Measurements from ENCODE around the gene PTPRA.

Gene PTPRA

DNA sequence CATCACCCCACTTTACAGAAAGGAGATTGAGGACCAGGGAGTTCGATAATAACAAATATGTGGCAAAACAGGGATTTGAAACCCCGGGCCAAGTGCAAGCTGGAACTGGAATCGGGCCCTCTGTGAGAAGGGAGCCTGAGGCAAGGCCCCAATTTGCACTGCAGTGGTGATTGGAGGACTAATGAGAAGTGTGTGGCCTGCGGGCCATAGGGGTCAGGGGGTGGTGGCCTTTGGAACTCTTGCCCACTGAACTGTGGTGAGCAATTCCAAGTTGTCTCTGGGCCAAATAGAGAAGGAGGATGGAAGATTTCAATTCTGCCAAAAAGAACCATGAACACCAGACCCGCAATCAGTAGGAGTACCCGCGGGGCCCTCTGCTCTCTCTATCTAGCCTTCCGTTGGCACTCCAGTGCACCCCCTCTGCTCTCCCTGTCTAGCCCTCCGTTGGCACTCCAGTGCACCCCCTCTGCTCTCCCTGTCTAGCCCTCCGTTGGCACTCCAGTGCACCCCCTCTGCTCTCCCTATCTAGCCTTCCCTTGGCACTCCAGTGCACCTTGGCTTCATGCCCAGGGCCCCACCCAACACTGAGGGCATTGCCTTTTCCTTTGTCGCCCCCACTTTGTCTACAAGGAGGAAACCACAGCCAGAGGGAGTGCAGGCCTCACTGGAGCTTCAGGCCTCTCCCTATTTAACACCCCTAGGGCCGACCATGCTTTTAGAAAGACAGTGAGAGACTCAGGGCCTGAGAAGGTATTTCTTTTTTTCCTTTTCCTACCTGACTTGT, 6.0 kb upstream of the PTPRA start:
- Histone ChIP-seq H3K4me1 (ENCODE audit: insufficient read depth, low read length) (peaks cover 11% of the 10 kb centered on the region; the same call in 1 of the 2 replicates), H3K9ac (ENCODE audit: low read depth, low read length) (no peak overlapping the region), H3K36me3 (ENCODE audit: insufficient read depth, low read length) (no peaks in the 10 kb centered on the region; the same call in 1 of the 2 replicates), H3K9me3 (ENCODE audit: control insufficient read depth, insufficient read depth, low read length) (no peaks in the 10 kb centered on the region)

DNA sequence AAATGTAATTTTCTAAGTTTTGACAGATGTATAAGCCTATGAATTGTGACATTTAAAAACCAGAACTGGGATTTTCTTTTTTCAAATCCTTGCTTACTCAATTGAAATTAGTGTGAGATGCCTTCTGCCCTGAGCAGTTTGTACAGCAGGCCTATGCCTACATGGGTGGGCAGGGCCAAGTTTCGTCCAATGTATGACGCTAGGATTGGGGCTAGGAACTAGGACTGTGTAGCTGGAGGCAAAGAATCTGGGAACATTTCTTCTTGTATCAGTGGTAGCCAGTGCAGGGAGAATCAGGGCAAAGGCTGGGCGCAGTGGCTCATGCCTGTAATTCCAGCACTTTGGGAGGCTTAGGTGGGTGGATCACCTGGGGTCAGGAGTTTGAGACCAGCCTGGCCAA, 3.9 kb upstream of the PTPRA start:
- H3K4me1 ChIP-seq (ENCODE audit: insufficient read depth, low read length): peaks cover 11% of the 10 kb centered on the region; the same call in 1 of the 2 replicates
- no peaks in the 10 kb centered on the region for H3K9me3 ChIP-seq (ENCODE audit: control insufficient read depth, insufficient read depth, low read length)
- no peaks in the 10 kb centered on the region for H3K36me3 ChIP-seq (ENCODE audit: insufficient read depth, low read length)
- no peak overlapping the region for H3K9ac ChIP-seq (ENCODE audit: low read depth, low read length)

DNA sequence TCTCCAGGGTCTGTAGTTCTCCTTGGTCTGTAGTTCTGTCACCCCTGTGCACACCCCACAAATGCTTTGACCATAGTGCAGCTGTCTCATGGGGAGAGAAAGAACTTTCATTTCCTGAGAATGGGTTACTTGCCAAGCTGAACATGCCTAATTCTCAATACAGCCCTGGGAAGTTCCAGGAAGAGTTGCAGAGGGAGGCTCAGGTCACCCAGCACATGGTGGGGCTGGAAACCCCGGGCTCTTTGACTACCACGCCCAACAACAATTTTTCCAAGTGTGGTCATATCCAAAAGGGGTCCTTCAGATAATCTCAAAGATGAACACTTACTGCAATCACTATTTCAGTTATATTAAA, 2.2 kb upstream of the PTPRA start:
- Histone ChIP-seq H3K36me3 (ENCODE audit: insufficient read depth, low read length) (no peaks in the 10 kb centered on the region), H3K4me1 (ENCODE audit: insufficient read depth, low read length) (peaks cover 11% of the 10 kb centered on the region; the same call in 1 of the 2 replicates), H3K9ac (ENCODE audit: low read depth, low read length) (no peak overlapping the region), H3K9me3 (ENCODE audit: control insufficient read depth, insufficient read depth, low read length) (no peaks in the 10 kb centered on the region)

DNA sequence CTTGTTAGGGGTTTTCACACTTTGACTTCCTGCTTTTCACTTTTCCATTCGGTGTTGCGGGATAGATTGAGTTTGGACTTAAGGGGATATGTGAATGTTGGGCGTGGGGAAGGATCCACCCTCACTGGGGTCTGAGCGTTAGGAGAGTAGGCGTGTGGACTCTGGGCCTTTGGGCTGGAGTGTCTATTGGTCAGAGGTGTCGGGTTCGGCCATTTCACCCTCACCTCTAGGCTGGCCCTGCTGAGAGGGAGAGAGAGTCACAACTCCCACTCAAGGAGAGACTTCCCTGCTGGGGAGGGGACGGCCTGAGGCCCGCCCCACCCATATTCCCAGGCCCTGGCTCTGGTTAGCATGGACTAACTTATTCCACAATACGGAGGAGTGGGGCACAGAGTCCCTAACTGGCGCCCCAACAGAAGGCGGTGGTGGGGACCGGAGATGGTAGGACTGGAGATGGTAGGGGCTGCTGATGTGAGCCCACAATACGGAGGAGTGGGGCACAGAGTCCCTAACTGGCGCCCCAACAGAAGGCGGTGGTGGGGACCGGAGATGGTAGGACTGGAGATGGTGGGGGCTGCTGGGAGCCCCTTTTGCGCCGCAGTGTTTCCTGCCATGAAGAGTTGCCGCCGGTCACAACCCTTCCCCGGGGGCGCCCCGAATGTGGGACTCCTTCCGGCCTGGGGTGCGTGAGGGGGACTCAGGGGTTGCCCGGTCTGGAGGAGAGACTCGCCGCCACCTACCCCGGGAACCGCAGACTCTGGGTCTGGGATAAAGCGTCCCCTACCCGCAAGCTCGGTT, 1.4 kb upstream of the PTPRA start:
- peaks cover 11% of the 10 kb centered on the region; the same call in 1 of the 2 replicates for H3K4me1 ChIP-seq (ENCODE audit: insufficient read depth, low read length)
- peak overlapping the region; percentile 96 for H3K9ac ChIP-seq (ENCODE audit: low read depth, low read length)
- H3K9me3 ChIP-seq (ENCODE audit: control insufficient read depth, insufficient read depth, low read length): no peaks in the 10 kb centered on the region
- H3K36me3 ChIP-seq (ENCODE audit: insufficient read depth, low read length): no peaks in the 10 kb centered on the region

DNA sequence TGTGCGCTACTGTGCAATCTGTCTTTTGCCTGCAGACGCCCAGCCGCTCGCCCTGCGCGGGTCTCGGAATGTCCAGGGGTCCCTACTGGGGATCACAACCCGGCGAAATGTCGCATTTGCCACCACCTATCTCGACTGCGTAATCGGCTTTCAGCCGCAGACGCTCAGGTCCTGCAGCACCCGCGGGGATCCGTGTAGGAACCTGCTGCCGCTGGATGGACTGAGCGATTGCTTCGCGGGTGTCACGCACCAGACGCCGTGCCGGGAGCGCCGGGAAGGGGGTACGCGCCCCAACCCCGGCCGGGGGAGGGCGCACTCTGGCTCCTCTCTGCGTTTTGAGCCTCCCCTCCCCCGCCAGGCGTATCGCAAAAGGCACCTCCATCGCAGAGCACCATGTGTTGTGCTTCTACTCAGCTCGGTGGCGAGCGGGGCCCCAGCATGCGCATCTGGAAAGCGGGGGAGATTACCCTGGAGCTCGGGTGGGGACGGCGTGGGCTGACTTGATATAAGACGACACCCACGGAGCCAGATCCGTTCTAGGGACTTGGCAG, 747 bp upstream of the PTPRA start:
- peaks cover 11% of the 10 kb centered on the region; the same call in 1 of the 2 replicates for H3K4me1 ChIP-seq (ENCODE audit: insufficient read depth, low read length)
- H3K9ac ChIP-seq (ENCODE audit: low read depth, low read length): peak overlapping the region; percentile 96
- H3K9me3 ChIP-seq (ENCODE audit: control insufficient read depth, insufficient read depth, low read length): no peaks in the 10 kb centered on the region
- no peaks in the 10 kb centered on the region for H3K36me3 ChIP-seq (ENCODE audit: insufficient read depth, low read length)

DNA sequence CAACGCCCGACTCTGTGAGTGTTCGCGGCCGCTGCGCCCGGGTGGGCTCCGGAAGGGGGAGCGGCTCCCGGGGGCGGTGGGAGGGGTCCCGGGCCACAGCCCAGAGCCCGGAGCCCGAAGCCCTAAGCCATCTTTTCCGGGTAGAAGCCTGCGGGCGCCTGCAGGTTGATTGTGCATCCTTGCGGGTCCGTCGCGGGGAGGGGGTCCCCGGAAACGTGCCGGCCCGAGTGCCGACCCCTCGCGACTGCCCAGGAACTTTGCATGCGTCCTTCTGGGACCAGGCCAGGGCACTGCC, 413 bp downstream of the PTPRA start:
- Histone ChIP-seq H3K9me3 (ENCODE audit: control insufficient read depth, insufficient read depth, low read length) (no peaks in the 10 kb centered on the region), H3K36me3 (ENCODE audit: insufficient read depth, low read length) (no peaks in the 10 kb centered on the region), H3K4me1 (ENCODE audit: insufficient read depth, low read length) (peaks cover 11% of the 10 kb centered on the region; the same call in 1 of the 2 replicates), H3K9ac (ENCODE audit: low read depth, low read length) (peak overlapping the region; percentile 96)

DNA sequence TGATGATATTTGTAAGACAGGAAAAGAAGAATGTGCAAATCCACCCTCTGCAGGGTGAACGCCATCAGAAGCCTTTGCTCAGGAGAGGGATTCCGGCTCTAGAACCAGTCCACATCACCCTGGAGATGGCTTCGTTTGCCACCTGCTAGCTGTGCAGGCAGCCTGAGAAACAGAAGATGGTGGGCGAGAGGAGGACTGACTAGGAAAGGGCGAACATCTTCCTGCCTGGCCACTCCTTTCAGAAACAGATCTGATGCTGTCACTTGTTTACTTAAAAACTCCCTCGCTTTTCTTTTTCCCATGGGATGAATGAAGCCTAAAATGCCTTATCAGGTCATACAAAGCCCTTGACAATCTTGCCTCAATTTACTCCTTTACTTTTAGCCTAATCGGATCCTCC, 1.2 kb downstream of the PTPRA start:
- H3K9ac ChIP-seq (ENCODE audit: low read depth, low read length): peak overlapping the region; percentile 96

DNA sequence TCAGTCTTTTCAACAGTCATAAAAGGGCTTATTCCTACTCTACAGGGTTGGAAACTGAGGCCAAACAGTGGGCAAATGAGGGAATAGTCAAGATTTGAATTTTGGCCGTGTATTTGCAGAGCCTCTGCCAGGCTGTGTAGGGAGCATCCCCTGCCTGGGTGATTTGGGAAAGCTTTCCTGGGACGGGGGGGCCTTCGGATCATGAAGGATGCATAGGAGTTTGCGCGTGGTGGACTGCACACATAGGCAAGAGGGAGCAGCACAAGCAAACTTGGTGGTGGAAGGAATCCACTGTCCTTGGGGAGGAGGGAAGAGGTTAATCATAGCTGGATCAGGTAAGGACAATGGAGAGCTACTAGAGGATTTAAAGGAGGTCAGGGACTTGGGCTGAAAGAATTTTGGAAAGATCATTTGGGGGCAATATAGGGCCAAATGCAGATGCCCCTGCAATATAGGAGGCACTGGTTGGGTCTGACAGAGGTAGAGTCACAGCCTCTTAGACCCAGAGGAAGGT, 2.5 kb downstream of the PTPRA start:
- peaks cover 6% of the 10 kb centered on the region; the same call in 1 of the 2 replicates for H3K4me1 ChIP-seq (ENCODE audit: insufficient read depth, low read length)
- H3K9ac ChIP-seq (ENCODE audit: low read depth, low read length): no peak overlapping the region
- no peaks in the 10 kb centered on the region for H3K36me3 ChIP-seq (ENCODE audit: insufficient read depth, low read length)
- no peaks in the 10 kb centered on the region for H3K9me3 ChIP-seq (ENCODE audit: control insufficient read depth, insufficient read depth, low read length)

More for the DNA sequence above, 1.2 kb downstream of the PTPRA start:
- Histone ChIP-seq H3K36me3 (ENCODE audit: insufficient read depth, low read length) (no peaks in the 10 kb centered on the region), H3K9me3 (ENCODE audit: control insufficient read depth, insufficient read depth, low read length) (no peaks in the 10 kb centered on the region), H3K4me1 (ENCODE audit: insufficient read depth, low read length) (peaks cover 11% of the 10 kb centered on the region; the same call in 1 of the 2 replicates)

DNA sequence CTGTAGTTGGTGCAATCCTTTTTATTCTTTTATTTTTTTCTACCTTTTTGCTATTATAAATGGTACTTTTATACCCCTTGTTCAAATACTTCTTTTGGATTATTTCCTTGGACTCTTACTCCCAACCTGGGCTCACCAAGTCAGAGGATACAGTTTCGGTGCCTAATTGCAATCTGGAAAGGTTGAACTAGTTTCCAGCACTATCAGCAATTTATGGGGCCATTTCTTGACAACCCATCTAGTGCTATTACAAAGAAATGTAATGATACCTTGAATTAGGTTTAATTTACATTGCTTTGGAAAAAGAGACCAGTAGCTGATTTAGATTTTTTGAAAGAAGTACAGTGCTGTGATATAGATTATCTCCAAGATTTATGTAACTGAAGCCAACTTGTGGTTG, 5.2 kb downstream of the PTPRA start:
- no peaks in the 10 kb centered on the region for H3K36me3 ChIP-seq (ENCODE audit: insufficient read depth, low read length)
- H3K9me3 ChIP-seq (ENCODE audit: control insufficient read depth, insufficient read depth, low read length): no peaks in the 10 kb centered on the region
- no peak overlapping the region for H3K9ac ChIP-seq (ENCODE audit: low read depth, low read length)
- no peaks in the 10 kb centered on the region; the same call in 1 of the 2 replicates for H3K4me1 ChIP-seq (ENCODE audit: insufficient read depth, low read length)

DNA sequence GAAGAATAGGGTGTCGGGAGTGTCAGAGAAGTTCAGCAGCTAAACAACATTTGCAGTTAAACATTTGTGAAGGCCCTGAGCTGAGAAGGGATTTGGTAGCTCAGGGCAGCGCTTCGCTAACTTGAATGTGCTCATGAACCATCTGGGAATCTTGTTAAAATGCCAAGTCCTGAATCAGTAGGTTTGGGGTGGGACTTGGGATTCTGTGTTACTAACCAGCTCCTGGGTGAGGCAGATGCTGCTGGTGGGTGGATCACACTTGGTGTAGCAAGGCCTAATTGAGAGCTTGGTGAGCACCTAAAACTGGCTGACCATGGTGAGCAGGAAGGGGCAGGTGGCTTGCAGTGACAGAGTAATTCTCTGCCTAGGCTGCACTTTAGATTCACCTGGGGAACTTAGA, 5.9 kb downstream of the PTPRA start:
- no peaks in the 10 kb centered on the region for H3K9me3 ChIP-seq (ENCODE audit: control insufficient read depth, insufficient read depth, low read length)
- H3K9ac ChIP-seq (ENCODE audit: low read depth, low read length): no peak overlapping the region
- no peaks in the 10 kb centered on the region; the same call in 1 of the 2 replicates for H3K4me1 ChIP-seq (ENCODE audit: insufficient read depth, low read length)
- no peaks in the 10 kb centered on the region for H3K36me3 ChIP-seq (ENCODE audit: insufficient read depth, low read length)

DNA sequence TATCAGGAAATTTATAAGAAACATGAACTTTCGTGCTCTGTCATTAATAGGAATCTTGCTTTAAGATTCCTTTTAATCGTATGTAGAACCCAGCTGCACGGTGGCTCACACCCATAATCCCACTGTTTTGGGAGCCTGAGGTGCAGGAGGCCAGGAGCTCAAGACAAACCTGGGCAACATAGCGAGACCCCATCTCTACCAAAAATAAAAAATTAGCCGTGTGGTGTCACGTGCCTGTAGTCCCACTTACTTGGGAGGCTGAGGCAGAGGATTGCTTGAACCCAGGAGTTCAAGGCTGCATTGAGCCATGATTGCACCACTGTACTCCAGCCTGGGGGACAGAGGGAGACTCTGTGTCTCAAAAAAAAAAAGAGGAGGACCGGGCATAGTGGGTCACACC, 7.4 kb downstream of the PTPRA start:
- no peaks in the 10 kb centered on the region for H3K9me3 ChIP-seq (ENCODE audit: control insufficient read depth, insufficient read depth, low read length)
- no peak overlapping the region for H3K9ac ChIP-seq (ENCODE audit: low read depth, low read length)
- no peaks in the 10 kb centered on the region for H3K4me1 ChIP-seq (ENCODE audit: insufficient read depth, low read length)
- no peaks in the 10 kb centered on the region for H3K36me3 ChIP-seq (ENCODE audit: insufficient read depth, low read length)

DNA sequence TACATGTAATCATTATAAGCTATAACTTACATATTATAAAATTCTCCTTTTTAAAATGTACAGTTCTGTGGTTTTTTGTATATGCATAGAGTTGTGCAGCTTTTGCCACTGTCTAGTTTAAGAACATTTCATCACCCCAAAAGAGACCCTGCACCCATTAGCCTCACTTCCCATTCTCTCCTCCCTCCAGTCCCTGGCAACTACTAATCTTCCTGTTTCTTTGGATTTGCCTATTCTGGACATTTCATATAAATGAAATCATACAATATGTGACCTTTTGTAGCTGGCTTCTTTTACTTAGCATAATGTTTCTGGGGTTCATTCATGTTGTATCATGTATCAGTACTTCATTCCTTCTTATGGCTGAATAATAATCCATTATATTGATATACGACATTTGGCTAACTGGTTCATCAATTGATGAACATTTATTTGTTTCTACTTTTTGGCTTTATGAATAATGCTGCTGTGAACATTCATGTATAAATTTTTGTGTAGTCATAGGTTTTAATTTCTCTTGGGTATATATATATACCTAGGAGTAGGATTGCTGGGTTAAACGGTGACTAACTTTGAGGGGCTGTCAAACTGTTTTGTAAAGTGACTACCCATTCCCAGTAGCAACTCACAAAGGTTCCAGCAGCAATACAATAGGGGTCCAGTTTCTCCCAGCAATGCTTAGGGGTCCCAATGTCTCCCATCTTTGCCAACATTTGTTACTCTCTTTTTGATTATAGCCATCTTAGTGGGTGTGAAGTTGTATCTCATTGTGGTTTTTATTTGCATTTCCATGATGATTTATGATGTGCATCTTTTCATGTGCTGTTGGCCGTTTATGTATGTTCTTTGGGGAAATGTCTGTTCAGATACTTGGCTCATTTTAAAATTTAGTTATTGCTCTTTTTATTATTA, 10.7 kb downstream of the PTPRA start:
- Histone ChIP-seq H3K9me3 (ENCODE audit: control insufficient read depth, insufficient read depth, low read length) (no peaks in the 10 kb centered on the region), H3K9ac (ENCODE audit: low read depth, low read length) (no peak overlapping the region), H3K36me3 (ENCODE audit: insufficient read depth, low read length) (no peaks in the 10 kb centered on the region), H3K4me1 (ENCODE audit: insufficient read depth, low read length) (no peaks in the 10 kb centered on the region)

DNA sequence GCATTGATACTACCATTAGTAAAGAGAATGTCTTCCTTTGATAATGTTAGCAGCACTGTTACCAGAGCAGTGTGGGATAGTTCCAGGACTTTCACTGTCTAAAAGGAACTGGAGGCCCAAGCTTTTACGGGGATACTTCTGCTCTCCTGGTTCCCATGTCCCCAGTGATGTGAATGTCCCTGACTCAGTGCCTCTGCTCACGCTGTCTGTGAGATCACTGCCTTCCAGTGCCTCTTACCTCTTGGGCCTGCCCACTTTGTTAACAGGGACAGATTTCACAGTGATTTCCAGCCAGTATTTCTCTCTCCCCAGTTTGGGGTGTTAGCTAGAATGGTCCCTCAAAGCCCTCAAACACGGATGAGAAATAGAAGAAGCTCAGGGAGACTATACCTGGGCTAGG, 14.4 kb downstream of the PTPRA start:
- Histone ChIP-seq H3K4me1 (ENCODE audit: insufficient read depth, low read length) (no peaks in the 10 kb centered on the region), H3K9ac (ENCODE audit: low read depth, low read length) (no peak overlapping the region), H3K9me3 (ENCODE audit: control insufficient read depth, insufficient read depth, low read length) (no peaks in the 10 kb centered on the region), H3K36me3 (ENCODE audit: insufficient read depth, low read length) (no peaks in the 10 kb centered on the region)
